Activated T-helper 1 cell treated with Interleukin-2 at 50 U/mL for 16 hours (primary cell): ENCODE results near the gene RILPL2.
"Not testable (repeated sequence)": the region's sequence is repeated elsewhere in the genome, so short reads cannot be mapped to it uniquely, and the experiment has no call there.

Experiments used
- DNase-seq: peaks from one replicate; pipeline ENCODE4 v3.0.0-alpha.2; 2020; ENCODE audit warnings: low read depth

Gene RILPL2

DNA sequence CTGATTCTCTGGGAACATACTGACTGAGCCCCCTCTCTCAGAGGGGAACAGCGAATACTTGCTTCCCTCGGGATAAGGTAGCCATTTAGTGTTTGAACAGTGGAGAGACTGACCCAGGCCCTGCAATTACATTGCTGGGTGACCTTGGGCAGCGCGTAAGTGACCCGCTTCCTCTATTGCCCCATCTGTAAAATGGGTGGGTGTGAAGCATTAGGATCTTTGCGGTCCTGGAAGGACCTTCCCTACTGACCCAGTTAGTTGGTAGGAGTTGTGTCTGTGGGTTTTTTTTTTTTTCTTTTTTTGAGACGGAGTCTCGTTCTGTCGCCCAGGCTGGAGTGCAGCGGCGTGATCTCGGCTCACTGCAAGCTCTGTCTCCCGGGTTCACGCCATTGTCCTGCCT, 53.8 kb downstream of the RILPL2 start:
- DNase-seq: no peak

DNA sequence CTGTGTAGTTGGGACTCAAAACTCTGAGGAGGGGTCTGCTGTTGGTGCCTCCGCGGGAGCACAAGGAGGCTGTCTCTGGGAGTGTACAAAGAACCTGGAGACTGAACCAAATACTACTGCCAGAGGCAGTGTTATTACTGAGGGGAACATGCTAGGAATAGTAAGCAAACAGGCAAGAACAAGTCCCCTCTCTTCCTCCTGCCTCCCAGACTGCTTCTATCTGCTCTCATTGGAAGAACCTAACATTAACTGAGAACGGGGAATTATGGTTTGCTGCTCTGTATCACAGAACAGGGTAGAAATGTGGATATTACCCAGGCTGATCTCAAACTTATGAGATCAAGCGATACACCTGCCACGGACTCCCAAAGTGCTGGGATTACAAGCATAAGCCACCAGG, 57.1 kb downstream of the RILPL2 start:
- DNase-seq: no peak

DNA sequence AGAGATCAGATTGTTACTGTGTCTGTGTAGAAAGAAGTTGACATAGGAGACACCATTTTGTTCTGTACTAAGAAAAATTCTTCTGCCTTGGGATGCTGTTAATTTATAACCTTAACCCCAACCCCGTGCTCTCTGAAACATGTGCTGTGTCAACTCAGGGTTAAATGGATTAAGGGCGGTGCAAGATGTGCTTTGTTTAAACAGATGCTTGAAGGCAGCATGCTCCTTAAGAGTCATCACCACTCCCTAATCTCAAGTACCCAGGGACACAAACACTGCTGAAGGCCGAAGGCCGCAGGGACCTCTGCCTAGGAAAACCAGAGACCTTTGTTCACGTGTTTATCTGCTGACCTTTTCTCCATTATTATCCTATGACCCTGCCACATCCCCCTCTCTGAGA, 64.1 kb downstream of the RILPL2 start:
- DNase-seq: not testable (repeated sequence)

DNA sequence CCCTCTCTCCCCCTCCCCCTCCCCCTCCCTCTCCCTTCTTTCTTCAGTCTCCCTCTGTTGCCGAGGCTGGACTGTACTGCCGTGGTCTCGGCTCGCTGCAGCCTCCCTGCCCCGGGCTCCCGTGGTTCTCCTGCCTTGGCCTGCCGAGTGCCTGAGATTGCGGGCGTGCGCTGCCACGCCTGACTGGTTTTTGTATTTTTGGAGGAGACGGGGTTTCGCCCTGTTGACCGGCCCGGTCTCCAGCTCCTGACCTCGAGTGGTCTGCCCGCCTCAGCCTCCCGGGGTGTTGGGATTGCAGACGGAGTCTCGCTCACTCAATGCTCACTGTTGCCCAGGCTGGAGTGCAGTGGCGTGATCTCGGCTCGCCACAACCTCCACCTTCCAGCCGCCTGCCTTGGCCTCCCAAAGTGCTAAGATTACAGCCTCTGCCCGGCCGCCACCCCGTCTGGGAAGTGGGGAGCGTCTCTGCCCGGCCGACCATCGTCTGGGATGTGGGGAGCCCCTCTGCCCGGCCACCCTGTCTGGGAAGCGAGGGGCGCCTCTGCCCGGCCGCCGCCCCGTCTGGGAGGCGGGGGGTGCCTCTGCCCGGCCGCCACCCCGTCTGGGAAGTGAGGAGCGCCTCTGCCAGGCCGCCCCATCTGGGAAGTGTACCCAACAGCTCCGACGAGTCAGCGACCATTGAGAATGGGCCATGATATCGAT, 64.7 kb downstream of the RILPL2 start:
- not testable (repeated sequence) for DNase-seq

DNA sequence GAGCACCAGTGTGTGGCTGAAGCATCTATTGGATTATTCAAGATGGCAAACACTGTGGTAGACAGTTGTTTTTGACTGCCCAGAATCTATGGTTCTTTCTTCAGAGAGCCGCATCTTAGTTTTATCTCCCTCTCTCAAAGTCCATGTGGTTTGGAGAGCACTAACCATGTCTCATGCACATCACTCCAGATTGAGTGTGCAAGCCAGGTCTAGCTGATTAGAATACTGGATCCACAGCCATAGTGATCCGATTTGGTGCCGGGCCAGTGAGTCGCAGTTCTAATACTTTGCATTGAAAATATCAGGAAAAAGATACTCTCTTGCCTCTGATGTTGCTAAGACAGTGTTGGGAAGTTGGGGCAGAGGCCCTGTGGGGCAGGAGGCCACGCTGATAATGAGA, 67.3 kb downstream of the RILPL2 start:
- DNase-seq: no peak

DNA sequence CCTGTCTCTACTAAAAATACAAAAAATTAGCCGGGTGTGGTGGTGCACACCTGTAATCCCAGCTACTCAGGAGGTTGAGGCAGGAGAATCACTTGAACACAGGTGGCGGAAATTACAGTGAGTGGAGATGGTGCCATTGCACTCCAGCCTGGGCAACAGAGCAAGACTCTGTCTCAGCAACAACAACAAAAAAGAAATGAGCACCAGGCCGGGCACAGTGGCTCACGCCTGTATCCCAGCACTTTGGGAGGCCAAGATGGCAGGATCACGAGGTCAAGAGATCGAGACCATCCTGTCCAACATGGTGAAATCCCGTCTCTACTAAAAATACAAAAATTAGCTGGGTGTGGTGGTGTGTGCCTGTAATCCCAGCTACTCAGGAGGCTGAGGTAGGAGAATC, 68.1 kb downstream of the RILPL2 start:
- DNase-seq: not testable (repeated sequence)

DNA sequence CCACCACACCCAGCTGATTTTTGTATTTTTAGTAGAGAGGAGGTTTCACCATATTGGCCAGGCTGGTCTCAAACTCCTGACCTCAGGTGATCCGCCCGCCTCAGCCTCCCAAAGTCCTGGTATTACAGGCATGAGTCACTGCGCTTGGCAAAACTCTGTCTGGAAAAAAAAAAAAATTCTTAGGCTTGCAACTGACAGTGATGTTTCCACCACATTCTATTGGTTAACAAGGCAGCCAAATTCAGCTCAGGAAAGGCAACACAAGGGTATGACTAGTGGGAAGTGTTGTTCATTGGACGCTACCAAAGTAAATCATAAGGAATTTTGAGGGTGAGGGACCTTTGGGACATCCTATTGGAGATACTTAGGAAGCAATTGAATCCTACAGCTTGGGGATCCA, 69.0 kb downstream of the RILPL2 start:
- DNase-seq: no peak
